ENCODE measurements around the gene SUMO2.

The SUMO2 gene

GRCh38 chr17:75219815-75220214 is 37.1 kb upstream of the SUMO2 start:
- Histone ChIP-seq H3K4me3 (ENCODE audit: low read length) (no peak overlapping the region), H3K79me2 (ENCODE audit: control insufficient read depth, low read length) (peaks cover 15% of the 10 kb centered on the region), H3K4me1 (ENCODE audit: control insufficient read depth, low read length) (no peaks in the 10 kb centered on the region), H3K9me2 (replicated peaks; ENCODE audit: control insufficient read depth, low read length) (no peaks in the 10 kb centered on the region), H3K36me3 (ENCODE audit: control insufficient read depth, low read length) (peaks cover 72% of the 10 kb centered on the region), H3K27me3 (ENCODE audit: control insufficient read depth, low read length) (no peaks in the 10 kb centered on the region), H3K9me3 (ENCODE audit: control insufficient read depth, insufficient read depth, low read length) (no peaks in the 10 kb centered on the region), H3F3A (ENCODE audit: control insufficient read depth, insufficient read depth) (no peaks in the 10 kb centered on the region), H3K4me2 (ENCODE audit: low read length) (no peak overlapping the region), H4K20me1 (ENCODE audit: control insufficient read depth, insufficient read depth, low read depth, low read length) (no peaks in the 10 kb centered on the region), H3K27ac (ENCODE audit: low read depth, low read length) (no peak overlapping the region)
- TF ChIP-seq CTCF (IDR thresholded peaks at IDR 0.05; ENCODE audit: low read depth, low read length, poor library complexity, severe bottlenecking) (no peak), EZH2phosphoT487 (IDR thresholded peaks at IDR 0.05; ENCODE audit: borderline replicate concordance, low read length) (no peak)

- H3K79me2 ChIP-seq (ENCODE audit: control insufficient read depth, low read length): peaks cover 15% of the 10 kb centered on the region
- no peak overlapping the region for H3K27ac ChIP-seq (ENCODE audit: low read depth, low read length)
- H3K9me3 ChIP-seq (ENCODE audit: control insufficient read depth, insufficient read depth, low read length): no peaks in the 10 kb centered on the region
- H4K20me1 ChIP-seq (ENCODE audit: control insufficient read depth, insufficient read depth, low read depth, low read length): no peaks in the 10 kb centered on the region
- H3K4me3 ChIP-seq (ENCODE audit: low read length): no peak overlapping the region
- H3F3A ChIP-seq (ENCODE audit: control insufficient read depth, insufficient read depth): no peaks in the 10 kb centered on the region; the same call in 1 of the 2 replicates
- no peak overlapping the region for H3K4me2 ChIP-seq (ENCODE audit: low read length)
- no peaks in the 10 kb centered on the region for H3K4me1 ChIP-seq (ENCODE audit: control insufficient read depth, low read length)
- peaks cover 74% of the 10 kb centered on the region for H3K36me3 ChIP-seq (ENCODE audit: control insufficient read depth, low read length)
- no peaks in the 10 kb centered on the region for H3K9me2 ChIP-seq (replicated peaks; ENCODE audit: control insufficient read depth, low read length)
- no peaks in the 10 kb centered on the region for H3K27me3 ChIP-seq (ENCODE audit: control insufficient read depth, low read length)
- TF ChIP-seq EZH2phosphoT487 (IDR thresholded peaks at IDR 0.05; ENCODE audit: borderline replicate concordance, low read length) (no peak), CTCF (IDR thresholded peaks at IDR 0.05; ENCODE audit: low read depth, low read length, poor library complexity, severe bottlenecking) (no peak)
Measured at GRCh38 chr17:75218131-75218530, 35.4 kb upstream of the SUMO2 start.

GRCh38 chr17:75209061-75209460 is 26.3 kb upstream of the SUMO2 start:
- H3K9me3 ChIP-seq (ENCODE audit: control insufficient read depth, insufficient read depth, low read length): no peaks in the 10 kb centered on the region
- H3F3A ChIP-seq (ENCODE audit: control insufficient read depth, insufficient read depth): peaks cover 4% of the 10 kb centered on the region; the same call in 1 of the 2 replicates
- no peak overlapping the region for H3K4me3 ChIP-seq (ENCODE audit: low read length)
- H3K9me2 ChIP-seq (replicated peaks; ENCODE audit: control insufficient read depth, low read length): no peaks in the 10 kb centered on the region
- peaks cover 65% of the 10 kb centered on the region for H3K36me3 ChIP-seq (ENCODE audit: control insufficient read depth, low read length)
- H3K27me3 ChIP-seq (ENCODE audit: control insufficient read depth, low read length): no peaks in the 10 kb centered on the region
- H3K79me2 ChIP-seq (ENCODE audit: control insufficient read depth, low read length): peaks cover 68% of the 10 kb centered on the region
- TF ChIP-seq EZH2phosphoT487 (IDR thresholded peaks at IDR 0.05; ENCODE audit: borderline replicate concordance, low read length): no peak
- TF ChIP-seq CTCF (IDR thresholded peaks at IDR 0.05; ENCODE audit: low read depth, low read length, poor library complexity, severe bottlenecking): no peak
- H3K4me1 ChIP-seq (ENCODE audit: control insufficient read depth, low read length): peaks cover 11% of the 10 kb centered on the region
- no peaks in the 10 kb centered on the region for H4K20me1 ChIP-seq (ENCODE audit: control insufficient read depth, insufficient read depth, low read depth, low read length)
- no peak overlapping the region for H3K27ac ChIP-seq (ENCODE audit: low read depth, low read length)
- no peak overlapping the region for H3K4me2 ChIP-seq (ENCODE audit: low read length)

Measured in DOHH2 (cell line).